Activated T-cell treated with anti-CD3 and anti-CD28 coated beads, Interleukin-2, amount 50 U/mL, for 72 hours (primary cell): ENCODE results near the gene LTA. TPM values are rescaled to one million over a fixed set of nuclear protein-coding genes. Genes with fewer than 3 reads are reported as not detected.

Source experiments
- ATAC-seq, 2 donors: fragments of 150-1000 bp; cut with Tn5 transposase; replicated peaks in 1 of 2; 2 replicates each; pipeline ENCODE4 v1.10.0; 2021; ENCODE audit warnings: moderate library complexity in 2 of 2, mild to moderate bottlenecking in 1 of 2
- DNase-seq, 2 donors: peaks; one replicate each; pipeline ENCODE4 v3.0.0; 2021 to 2022; ENCODE audit warnings: mixed read lengths in 1 of 2
- H3K27ac Mint-ChIP-seq: one replicate; pipeline ENCODE4 v1.8.0; 2022; ENCODE audit warnings: mild to moderate bottlenecking, moderate library complexity, mixed read lengths
- H3K27me3 Mint-ChIP-seq: one replicate; pipeline ENCODE4 v1.8.0; 2022; ENCODE audit warnings: low read depth, mixed read lengths
- H3K36me3 Mint-ChIP-seq, 2 donors: one replicate each; pipeline ENCODE4 v1.8.0; 2022; ENCODE audit warnings: mixed read lengths in 2 of 2, mild to moderate bottlenecking in 1 of 2; ENCODE audit not compliant: insufficient read depth in 2 of 2
- H3K4me1 Mint-ChIP-seq: one replicate; pipeline ENCODE4 v1.8.0; 2022; ENCODE audit warnings: low read depth, mixed read lengths
- H3K4me3 Mint-ChIP-seq, 2 donors: one replicate each; pipeline ENCODE4 v1.8.0; 2022; ENCODE audit warnings: mild to moderate bottlenecking in 2 of 2, mixed read lengths in 2 of 2, moderate library complexity in 2 of 2
- H3K9me3 Mint-ChIP-seq, 2 donors: one replicate each; pipeline ENCODE4 v1.8.0; 2022; ENCODE audit warnings: mixed read lengths in 2 of 2
- total RNA-seq, 2 donors: library from RNA; stranded (reverse); gene quantifications; one replicate each; pipeline ENCODE4 v1.2.3, GENCODE V29; 2022

LTA gene
- total RNA-seq, 2 donors from 2014 or later, result 77.2 to 110 TPM

DNA sequence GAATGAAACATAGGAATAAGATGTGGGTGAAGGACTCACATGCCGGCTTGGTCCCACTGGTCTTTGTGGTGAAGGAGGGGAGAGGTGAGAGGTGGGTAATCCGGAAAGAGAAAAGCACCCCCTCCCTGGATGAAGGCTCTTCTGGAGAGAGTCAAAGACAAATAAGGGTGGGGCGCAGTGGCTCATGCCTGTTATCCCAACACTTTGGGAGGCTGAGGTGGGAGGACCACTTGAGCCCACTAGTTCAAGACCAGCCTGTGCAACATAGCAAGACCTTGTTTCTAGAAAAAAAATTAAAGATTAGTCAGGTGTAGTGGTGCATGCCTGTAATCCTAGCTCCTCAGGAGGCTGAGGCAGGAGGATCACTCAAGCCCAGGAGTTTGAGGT is 7.0 kb downstream of the LTA start:
- Mint-ChIP-seq H3K9me3 (no peaks in the 10 kb centered on the region), H3K36me3 (peaks cover 16 to 17% of the 10 kb centered on the region in 2 donors), H3K4me3 (peak overlapping the region; percentile 66 to 100), H3K4me1 (peaks cover 93% of the 10 kb centered on the region), H3K27ac (peak overlapping the region; percentile 92), H3K27me3 (no peaks in the 10 kb centered on the region)
- no peak for DNase-seq
- ATAC-seq, result no peak

DNA sequence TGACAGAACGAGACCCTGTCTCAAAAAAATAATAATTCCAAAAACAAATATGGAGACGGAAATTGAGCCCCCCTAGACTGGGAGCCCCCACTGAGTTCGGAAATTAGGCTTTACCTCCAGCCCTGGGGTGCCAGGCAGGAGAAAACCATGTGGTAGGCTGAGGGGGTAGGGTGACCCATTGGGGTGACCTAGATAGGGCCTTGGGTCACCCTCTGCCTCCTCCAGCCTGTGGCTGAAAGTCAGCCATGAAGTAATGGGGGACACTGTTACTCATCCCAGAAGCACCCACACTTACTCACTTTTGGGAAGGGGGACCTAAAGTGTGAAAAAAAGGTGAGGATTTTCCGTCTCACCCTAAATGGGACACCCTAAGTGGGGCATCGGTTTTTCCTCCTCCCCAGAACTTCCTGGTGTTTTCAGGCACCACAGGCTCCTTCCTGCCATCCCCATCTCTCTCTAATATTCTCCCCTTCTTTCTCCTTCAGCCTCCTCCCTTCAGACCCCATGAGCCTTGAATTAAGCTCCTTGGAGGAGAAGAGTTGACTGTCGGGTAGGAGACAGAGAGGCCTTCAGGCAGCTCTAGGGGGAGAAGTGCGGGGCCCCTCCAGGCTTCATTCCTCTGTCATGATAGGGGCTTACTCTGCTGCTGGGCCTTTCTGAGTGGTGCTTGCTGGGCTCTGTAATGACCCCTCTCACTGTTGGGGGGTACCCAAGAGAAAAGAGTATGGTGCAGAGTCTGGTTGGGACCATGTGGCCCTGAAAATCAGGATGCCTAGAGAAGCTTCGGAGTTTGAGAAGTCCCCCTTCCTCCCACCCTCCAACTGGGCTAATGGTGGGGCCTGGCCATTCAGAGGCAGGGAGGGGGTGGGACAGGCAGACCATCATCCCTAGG is 7.7 kb downstream of the LTA start:
- ATAC-seq (peak in 1 of 2 donors; percentile 4), DNase-seq (no peak)
- peaks cover 92% of the 10 kb centered on the region for H3K4me1 Mint-ChIP-seq
- no peaks in the 10 kb centered on the region for H3K9me3 Mint-ChIP-seq
- H3K27me3 Mint-ChIP-seq, result no peaks in the 10 kb centered on the region
- H3K4me3 Mint-ChIP-seq, result peak overlapping the region; percentile 91 to 100
- H3K36me3 Mint-ChIP-seq, result peaks cover 16 to 17% of the 10 kb centered on the region in 2 donors
- peak overlapping the region; percentile 92 for H3K27ac Mint-ChIP-seq

DNA sequence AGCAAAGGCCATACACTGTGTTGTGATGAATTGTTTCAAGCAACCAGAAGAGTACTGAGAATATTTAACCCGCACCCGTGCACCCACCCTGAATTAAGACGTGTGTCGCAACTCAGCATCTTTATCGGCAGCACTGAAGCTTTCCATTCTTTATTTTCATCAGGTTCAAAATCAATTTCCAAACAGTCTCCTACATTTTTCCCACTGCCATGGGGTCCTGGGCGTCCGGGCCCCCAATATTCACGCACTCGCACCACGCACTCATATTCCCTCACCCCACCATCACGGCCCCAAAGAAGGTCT is 8.3 kb downstream of the LTA start:
- H3K27me3 Mint-ChIP-seq, result no peaks in the 10 kb centered on the region
- ATAC-seq (no peak), DNase-seq (no peak)
- H3K4me1 Mint-ChIP-seq, result peaks cover 93% of the 10 kb centered on the region
- peak overlapping the region; percentile 36 for H3K27ac Mint-ChIP-seq
- H3K9me3 Mint-ChIP-seq, result no peaks in the 10 kb centered on the region
- peaks cover 16 to 17% of the 10 kb centered on the region in 2 donors for H3K36me3 Mint-ChIP-seq
- peak overlapping the region; percentile 91 to 100 for H3K4me3 Mint-ChIP-seq

DNA sequence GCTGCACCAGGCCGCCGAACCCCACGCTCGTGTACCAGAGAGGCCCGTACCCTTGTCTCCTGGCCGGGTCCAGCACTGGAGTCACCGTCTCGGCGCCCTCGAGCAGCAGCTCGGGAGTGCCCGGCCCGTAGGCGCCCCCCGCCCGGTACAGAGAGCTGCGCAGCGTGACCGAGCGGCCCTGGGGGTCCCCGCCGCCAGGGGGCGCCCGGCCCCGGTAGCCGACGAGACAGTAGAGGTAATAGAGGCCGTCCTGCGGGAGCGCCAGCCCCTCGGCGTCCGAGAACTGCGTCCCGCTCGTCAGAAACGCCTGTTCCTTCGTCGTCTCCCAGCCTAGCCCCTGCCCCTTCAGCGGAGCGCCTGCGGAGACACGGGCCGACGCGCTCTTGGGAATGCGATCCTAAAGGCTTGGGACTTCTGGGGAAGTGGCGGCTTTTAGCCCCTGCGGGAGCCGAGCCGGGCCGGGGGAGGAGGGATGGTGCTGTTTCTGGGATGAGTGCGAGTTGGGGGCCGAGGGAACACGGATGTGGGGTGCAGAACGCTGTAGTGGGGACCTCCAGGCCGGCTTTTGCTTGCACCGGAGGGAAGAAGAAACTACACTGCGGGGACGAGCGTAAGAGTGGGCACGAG is 8.8 kb downstream of the LTA start:
- ATAC-seq (peak; percentile 76 to 83), DNase-seq (peak; percentile 92 to 97)
- peaks cover 94% of the 10 kb centered on the region for H3K4me1 Mint-ChIP-seq
- H3K4me3 Mint-ChIP-seq, result peak overlapping the region; percentile 91 to 100
- H3K27ac Mint-ChIP-seq, result peak overlapping the region; percentile 97
- H3K36me3 Mint-ChIP-seq, result peaks cover 13 to 14% of the 10 kb centered on the region in 2 donors
- H3K9me3 Mint-ChIP-seq, result no peaks in the 10 kb centered on the region
- H3K27me3 Mint-ChIP-seq, result no peaks in the 10 kb centered on the region

DNA sequence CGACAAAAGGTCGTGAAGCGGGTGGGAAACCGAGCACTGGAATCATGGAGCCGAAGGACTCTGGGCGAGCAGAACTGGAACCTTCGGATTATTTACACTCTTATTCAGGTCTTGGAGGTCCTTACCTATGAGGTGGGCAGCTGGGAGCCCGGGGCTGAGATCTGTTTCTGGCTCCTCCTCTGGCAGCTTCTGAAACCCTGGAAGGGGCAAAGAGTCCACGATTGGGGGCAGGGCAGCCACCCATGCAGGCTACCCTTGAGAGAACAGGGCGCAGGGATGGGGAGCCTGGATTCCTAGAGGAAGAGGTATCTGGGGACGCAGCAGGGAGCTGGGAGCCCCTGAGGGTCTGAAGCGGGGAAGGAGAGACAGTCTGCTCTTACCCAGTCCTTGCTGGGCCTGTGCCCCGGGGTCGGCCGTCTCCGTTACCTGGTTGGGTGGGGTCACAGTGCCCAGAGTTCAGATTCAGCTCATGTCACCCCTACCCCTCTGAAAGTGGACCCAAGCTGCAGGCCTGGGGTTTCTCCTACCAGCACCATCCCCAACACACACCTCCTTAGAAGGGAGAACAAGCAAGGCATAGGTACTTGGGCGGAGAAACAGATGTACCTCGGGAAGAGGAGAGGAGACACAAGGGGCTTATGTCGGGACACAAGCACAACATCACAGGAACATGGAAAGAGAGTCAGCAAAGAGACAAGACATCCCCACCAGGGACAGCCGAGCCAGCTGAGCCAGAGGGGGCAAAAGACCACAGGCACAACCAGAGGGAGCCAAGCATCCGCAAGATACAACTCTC is 9.5 kb downstream of the LTA start:
- H3K36me3 Mint-ChIP-seq, result peaks cover 9 to 10% of the 10 kb centered on the region in 2 donors
- peaks cover 94% of the 10 kb centered on the region for H3K4me1 Mint-ChIP-seq
- peak overlapping the region; percentile 91 to 100 for H3K4me3 Mint-ChIP-seq
- peak overlapping the region; percentile 97 for H3K27ac Mint-ChIP-seq
- no peak for DNase-seq
- no peaks in the 10 kb centered on the region for H3K27me3 Mint-ChIP-seq
- no peaks in the 10 kb centered on the region for H3K9me3 Mint-ChIP-seq
- ATAC-seq, result no peak

DNA sequence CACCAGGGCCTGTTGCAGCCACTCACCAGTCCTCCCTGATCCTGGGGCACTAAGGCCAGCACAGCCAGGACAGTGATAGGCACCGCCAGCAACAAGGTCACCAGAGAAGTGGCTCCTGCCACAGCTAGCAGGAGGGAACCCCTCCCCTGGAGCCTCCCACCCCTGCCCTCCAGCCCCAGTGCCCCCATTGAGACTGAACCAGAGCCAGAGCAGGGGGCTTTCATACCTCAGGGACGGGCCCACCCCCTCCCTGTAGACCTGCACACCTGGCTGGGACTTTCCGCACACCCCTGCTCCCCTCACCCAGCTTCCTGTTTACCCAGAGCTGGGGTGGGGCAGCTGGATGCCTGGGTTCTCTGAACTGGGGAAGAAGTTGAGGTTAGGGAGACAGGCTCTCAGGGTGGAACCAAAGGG is 10.1 kb downstream of the LTA start, which contains the start of gene LTB:
Gene LTB (minus strand): TSS at position 195 of the 414 bp plus-strand sequence. CDS start 7 bp downstream, at position 188.
- no peaks in the 10 kb centered on the region for H3K9me3 Mint-ChIP-seq
- peak in 1 of 2 donors; percentile 5 for ATAC-seq
- peaks cover 8 to 9% of the 10 kb centered on the region in 2 donors for H3K36me3 Mint-ChIP-seq
- H3K27ac Mint-ChIP-seq, result peak within 1 kb of the TSS; percentile 97
- H3K4me3 Mint-ChIP-seq, result peak within 1 kb of the TSS; percentile 91 to 100
- H3K27me3 Mint-ChIP-seq, result no peaks in the 10 kb centered on the region
- peaks cover 94% of the 10 kb centered on the region for H3K4me1 Mint-ChIP-seq
- peak in 1 of 2 donors; percentile 41 for DNase-seq

DNA sequence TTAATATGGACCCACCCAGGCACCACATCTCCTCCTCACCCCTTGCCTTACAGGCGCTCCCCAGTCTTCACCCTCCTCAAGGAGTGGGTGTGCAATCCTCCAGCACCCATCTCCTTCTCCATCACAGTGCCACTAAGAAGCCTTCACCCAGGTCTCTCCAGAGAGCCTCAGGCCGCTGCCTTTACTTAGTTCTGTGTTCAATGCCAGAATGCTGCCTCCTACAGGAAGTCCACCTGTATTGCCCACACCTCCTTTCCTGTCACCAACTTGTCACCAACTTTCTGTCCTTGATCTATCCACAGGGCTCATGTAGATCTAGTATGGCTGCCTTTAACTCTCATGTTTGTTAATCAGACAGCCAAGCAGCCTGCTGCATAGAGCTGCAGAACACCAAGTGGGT is 13.4 kb downstream of the LTA start:
- Mint-ChIP-seq H3K36me3 (peaks cover 8 to 9% of the 10 kb centered on the region in 2 donors), H3K9me3 (no peaks in the 10 kb centered on the region), H3K4me1 (peaks cover 84% of the 10 kb centered on the region), H3K27ac (peak overlapping the region; percentile 88), H3K4me3 (peak overlapping the region; percentile 80 to 83), H3K27me3 (no peaks in the 10 kb centered on the region)
- peak; percentile 57 for DNase-seq
- ATAC-seq, result peak; percentile 28 to 31

DNA sequence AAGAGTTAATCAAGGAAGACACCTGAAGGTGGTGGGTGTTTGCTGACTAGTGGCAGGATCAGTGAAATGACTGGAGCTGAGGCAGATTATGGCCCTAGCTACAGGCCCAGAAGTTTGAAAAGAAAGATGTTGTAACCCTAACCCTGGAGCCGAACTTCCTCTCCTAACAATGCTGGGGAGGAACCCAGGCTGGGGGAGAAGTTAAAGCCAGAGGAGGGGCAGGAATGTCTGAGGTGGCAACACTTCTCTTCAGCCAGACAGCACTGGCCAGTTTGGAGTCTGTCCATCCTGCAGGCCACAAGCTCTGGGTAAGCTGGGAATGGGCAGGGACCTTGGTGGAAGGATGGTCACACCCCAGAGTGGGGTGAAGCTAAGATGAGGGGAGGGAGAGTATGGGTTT is 13.9 kb downstream of the LTA start, which contains the start of gene LST1:
Gene LST1 (plus strand): TSS at position 270 of the 400 bp plus-strand sequence. CDS start 1,023 bp downstream, outside the sequence.
- H3K9me3 Mint-ChIP-seq, result no peaks in the 10 kb centered on the region
- DNase-seq, result no peak
- H3K36me3 Mint-ChIP-seq, result peaks cover 7 to 8% of the 10 kb centered on the region in 2 donors
- no peaks in the 10 kb centered on the region for H3K27me3 Mint-ChIP-seq
- peak in 1 of 2 donors; percentile 5 for ATAC-seq
- H3K4me3 Mint-ChIP-seq, result peak within 1 kb of the TSS; percentile 80 to 83
- peaks cover 81% of the 10 kb centered on the region for H3K4me1 Mint-ChIP-seq
- peak within 1 kb of the TSS; percentile 95 for H3K27ac Mint-ChIP-seq

DNA sequence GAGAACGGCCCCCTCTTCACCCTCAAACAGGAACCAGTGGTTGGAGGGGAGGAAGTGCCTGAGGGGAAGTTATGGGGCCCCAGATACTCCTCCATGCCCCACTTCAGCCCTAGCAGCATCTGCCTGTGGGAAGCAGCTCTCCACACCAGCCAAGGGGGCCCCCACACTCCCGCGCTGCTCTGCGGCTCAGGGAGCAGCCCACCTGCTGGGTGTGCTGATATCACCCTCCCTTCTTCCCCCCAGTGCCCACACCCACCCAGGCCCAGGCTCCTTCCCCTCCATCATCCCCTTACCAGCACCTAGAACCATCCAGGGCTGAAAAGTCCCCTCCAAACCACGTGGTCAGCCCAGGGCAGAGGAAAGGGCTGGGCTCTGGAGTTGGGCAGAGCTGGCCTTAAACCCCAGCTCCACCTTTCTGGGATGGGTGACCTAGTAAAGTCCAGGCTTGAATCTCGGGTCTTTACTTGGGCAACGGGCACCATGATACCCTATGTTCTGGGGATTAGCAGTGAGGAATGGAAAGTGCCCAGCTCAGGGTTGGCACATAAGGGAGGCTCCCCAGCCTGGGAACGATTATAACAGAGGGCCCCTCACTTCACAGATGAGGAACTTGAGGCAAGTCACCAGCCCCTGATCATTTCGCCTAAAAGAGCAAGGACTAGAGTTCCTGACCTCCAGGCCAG is 14.7 kb downstream of the LTA start:
- Mint-ChIP-seq H3K27me3 (no peaks in the 10 kb centered on the region), H3K4me1 (peaks cover 74% of the 10 kb centered on the region), H3K4me3 (peak overlapping the region; percentile 80 to 83), H3K9me3 (no peaks in the 10 kb centered on the region), H3K27ac (peak overlapping the region; percentile 95), H3K36me3 (peaks cover 2 to 5% of the 10 kb centered on the region in 2 donors)
- ATAC-seq, result peak; percentile 30 to 34
- peak in 1 of 2 donors; percentile 31 for DNase-seq

DNA sequence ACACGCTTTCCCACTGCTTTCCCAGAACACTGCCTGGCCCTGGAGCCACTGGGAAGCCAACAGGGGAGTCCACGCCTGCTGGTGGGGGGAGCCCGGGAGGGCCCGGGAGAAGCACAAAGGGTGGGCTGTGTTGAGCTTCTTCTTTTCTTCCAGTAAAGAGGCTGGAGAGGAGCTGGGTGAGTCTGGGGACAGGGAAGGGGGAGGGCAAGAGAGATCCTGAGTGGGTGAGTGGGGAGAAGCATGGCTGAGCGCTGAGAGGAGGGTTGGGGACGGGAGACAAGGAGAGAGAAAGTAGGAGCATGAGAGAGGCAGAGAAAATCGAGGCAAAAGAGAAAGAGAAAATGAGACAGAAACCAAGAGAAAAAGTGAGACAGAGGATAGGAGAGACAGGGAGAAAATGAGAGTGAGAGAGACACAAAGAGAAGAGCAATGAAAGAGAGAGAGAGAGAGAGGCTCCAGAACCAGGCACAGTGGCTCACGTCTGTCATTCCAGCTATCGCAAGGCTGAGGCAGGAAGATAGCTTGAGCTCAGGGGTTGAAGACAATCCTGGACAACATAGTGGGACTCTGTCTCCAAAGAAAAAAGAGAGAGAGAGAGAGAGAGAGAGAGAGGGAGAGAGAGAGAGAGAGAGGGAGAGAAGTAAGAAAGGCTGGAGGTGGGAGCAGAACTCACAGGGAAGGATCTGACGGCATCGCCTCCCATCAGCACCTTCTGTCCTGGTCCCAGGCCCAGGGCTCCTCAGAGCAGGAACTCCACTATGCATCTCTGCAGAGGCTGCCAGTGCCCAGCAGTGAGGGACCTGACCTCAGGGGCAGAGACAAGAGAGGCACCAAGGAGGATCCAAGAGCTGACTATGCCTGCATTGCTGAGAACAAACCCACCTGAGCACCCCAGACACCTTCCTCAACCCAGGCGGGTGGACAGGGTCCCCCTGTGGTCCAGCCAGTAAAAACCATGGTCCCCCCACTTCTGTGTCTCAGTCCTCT is 16.0 kb downstream of the LTA start:
- Mint-ChIP-seq H3K4me1 (peaks cover 73% of the 10 kb centered on the region), H3K36me3 (no peaks in the 10 kb centered on the region), H3K4me3 (peak overlapping the region; percentile 78 to 83), H3K27ac (peak overlapping the region; percentile 75), H3K27me3 (no peaks in the 10 kb centered on the region), H3K9me3 (no peaks in the 10 kb centered on the region)
- ATAC-seq, result peak; percentile 9 to 10
- no peak for DNase-seq

DNA sequence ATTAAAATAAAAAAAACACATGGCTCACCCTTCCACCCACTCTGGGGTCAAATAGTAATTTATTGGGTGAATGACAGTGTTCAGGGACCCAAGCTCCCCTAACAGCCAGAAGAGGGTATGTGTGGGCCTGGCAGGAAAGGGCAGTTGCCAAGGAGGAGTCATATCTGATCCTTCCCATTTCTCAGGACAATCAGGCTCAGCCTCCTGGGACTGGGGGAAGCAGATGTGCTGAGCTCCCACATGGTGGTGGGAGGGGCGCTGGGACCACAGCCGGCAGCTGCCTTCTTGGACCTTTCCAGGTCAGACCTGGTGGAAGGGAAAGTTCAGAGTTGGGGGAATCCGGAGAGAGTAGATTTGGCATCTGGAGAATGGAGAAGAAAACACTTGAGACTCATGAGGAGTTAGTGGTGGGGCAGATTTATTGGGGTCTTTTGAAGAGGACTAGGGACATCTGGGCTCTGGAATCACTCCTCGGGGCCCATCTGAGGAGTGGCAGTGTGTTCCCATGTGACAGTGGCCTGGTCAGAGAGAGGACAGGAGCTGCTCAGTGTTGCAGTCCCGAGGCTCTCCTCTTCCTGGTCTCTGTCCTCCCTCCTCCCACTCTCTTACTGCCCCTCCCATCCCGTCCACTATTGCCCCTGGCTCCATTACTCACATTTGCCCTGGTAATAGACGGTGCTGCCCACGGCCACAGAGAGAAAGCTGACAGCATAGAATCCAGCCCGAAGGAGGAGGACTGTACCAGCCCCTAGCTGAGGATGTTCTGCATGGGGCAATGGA is 17.0 kb downstream of the LTA start:
- no peak for DNase-seq
- H3K27ac Mint-ChIP-seq, result peak overlapping the region; percentile 4
- H3K4me1 Mint-ChIP-seq, result peaks cover 74% of the 10 kb centered on the region
- ATAC-seq, result no peak
- no peaks in the 10 kb centered on the region for H3K27me3 Mint-ChIP-seq
- H3K9me3 Mint-ChIP-seq, result no peaks in the 10 kb centered on the region
- H3K36me3 Mint-ChIP-seq, result no peaks in the 10 kb centered on the region
- no peak overlapping the region for H3K4me3 Mint-ChIP-seq
